IMR-90 (cell line): ENCODE data around the gene KDM5B. TPM values are rescaled to one million over a fixed set of nuclear protein-coding genes. Genes with fewer than 3 reads are reported as not detected.

Experiments used
- ATAC-seq: fragments of 200-7000 bp; cut with Tn5 transposase; 2 replicates; pipeline ENCODE4 v1.9.1; 2020; ENCODE audit warnings: low read depth, mild to moderate bottlenecking, moderate library complexity
- BruUV-seq: library from RNA; stranded (reverse); fragments of 400-500 nt; replicated peaks from 2 replicates; lab custom pipeline; 2021; lab: Mats Ljungman, UMichigan
- CTCF ChIA-PET: fragments of 300-600 bp; formaldehyde crosslinking; extraction: SDS; loops from one replicate; lab custom pipeline; 2021; ENCODE audit warnings: antibody characterized with exemption; lab: Yijun Ruan, JAX
- POLR2A ChIA-PET: fragments of 300-600 bp; sonication (Branson Sonifier 250); formaldehyde crosslinking; loops from one replicate; lab custom pipeline; 2022; ENCODE audit warnings: antibody characterized with exemption; ENCODE audit not compliant: unreplicated experiment; lab: Charles Lee
- DNase-seq: peaks from one replicate; pipeline ENCODE4 v3.0.0; 2013
- H2AFZ ChIP-seq: replicated peaks from 2 replicates; pipeline ENCODE3; 2013; ENCODE audit warnings: low read length, mild to moderate bottlenecking; ENCODE audit not compliant: poor library complexity
- H2AK5ac ChIP-seq: 2 replicates; pipeline ENCODE4 v1.6.1; 2013; ENCODE audit warnings: low read depth, low read length, inconsistent platforms
- H2AK9ac ChIP-seq: replicated peaks from 2 replicates; pipeline ENCODE3; 2013; ENCODE audit warnings: mild to moderate bottlenecking, low read depth, low read length, moderate library complexity; ENCODE audit not compliant: poor library complexity
- H2BK120ac ChIP-seq: 2 replicates; pipeline ENCODE4 v1.6.1; 2013; ENCODE audit warnings: low read depth, low read length, inconsistent platforms
- H2BK15ac ChIP-seq: 3 replicates; pipeline ENCODE4 v1.6.1; 2013; ENCODE audit warnings: low read depth, low read length, inconsistent platforms
- H2BK20ac ChIP-seq: 2 replicates; pipeline ENCODE4 v1.6.1; 2013; ENCODE audit warnings: low read depth, mild to moderate bottlenecking, inconsistent platforms, low read length, moderate library complexity
- H2BK5ac ChIP-seq: 2 replicates; pipeline ENCODE4 v1.6.1; 2013; ENCODE audit warnings: mild to moderate bottlenecking, low read depth, low read length, inconsistent platforms; ENCODE audit not compliant: poor library complexity, severe bottlenecking
- H3K14ac ChIP-seq: replicated peaks from 2 replicates; pipeline ENCODE4 v1.6.1; 2013; ENCODE audit warnings: low read depth, low read length, inconsistent platforms
- H3K18ac ChIP-seq: 2 replicates; pipeline ENCODE4 v1.6.1; 2013; ENCODE audit warnings: low read depth, low read length, control low read depth
- H3K23ac ChIP-seq: 2 replicates; pipeline ENCODE4 v1.6.1; 2013; ENCODE audit warnings: low read depth, low read length, inconsistent platforms
- H3K27ac ChIP-seq: 2 replicates; pipeline ENCODE4 v1.5.1; 2013; ENCODE audit warnings: mild to moderate bottlenecking, control low read depth, low read length; ENCODE audit not compliant: insufficient read depth
- H3K27me3 ChIP-seq: 2 replicates; pipeline ENCODE4 v1.6.1; 2013; ENCODE audit warnings: low read length; ENCODE audit not compliant: control insufficient read depth, insufficient read depth
- H3K36me3 ChIP-seq: 2 replicates; pipeline ENCODE4 v1.6.1; 2013; ENCODE audit warnings: low read length, mixed read lengths; ENCODE audit not compliant: control insufficient read depth, insufficient read depth
- H3K4ac ChIP-seq: 2 replicates; pipeline ENCODE4 v1.6.1; 2013; ENCODE audit warnings: low read depth, low read length, inconsistent platforms
- H3K4me1 ChIP-seq: 2 replicates; pipeline ENCODE4 v1.6.1; 2013; ENCODE audit warnings: low read length, mixed read lengths; ENCODE audit not compliant: control insufficient read depth, insufficient read depth
- H3K4me2 ChIP-seq: 2 replicates; pipeline ENCODE4 v1.6.1; 2013; ENCODE audit warnings: low read depth, mild to moderate bottlenecking, control low read depth, low read length, moderate library complexity
- H3K4me3 ChIP-seq: 2 replicates; pipeline ENCODE4 v1.5.1; 2013; ENCODE audit warnings: low read depth, mild to moderate bottlenecking, control low read depth, low read length, moderate library complexity; ENCODE audit not compliant: insufficient read depth
- H3K56ac ChIP-seq: 2 replicates; pipeline ENCODE4 v1.6.1; 2013; ENCODE audit warnings: low read length, inconsistent platforms; ENCODE audit not compliant: insufficient read depth; ENCODE audit errors: extremely low read depth
- H3K79me1 ChIP-seq, 2 experiments: 2 replicates each; pipeline ENCODE4 v1.6.1; 2013; ENCODE audit warnings: low read length in 2 of 2, inconsistent platforms in 1 of 2, low read depth in 1 of 2
- H3K9ac ChIP-seq: 2 replicates; pipeline ENCODE4 v1.6.1; 2013; ENCODE audit warnings: low read depth, low read length, control low read depth
- H3K9me1 ChIP-seq: 2 replicates; pipeline ENCODE4 v1.6.1; 2013; ENCODE audit warnings: low read length, inconsistent platforms; ENCODE audit not compliant: insufficient read depth
- H3K9me3 ChIP-seq: 2 replicates; pipeline ENCODE4 v1.6.1; 2013; ENCODE audit warnings: low read length; ENCODE audit not compliant: control insufficient read depth, insufficient read depth
- H4K20me1 ChIP-seq: 2 replicates; pipeline ENCODE4 v1.6.1; 2013; ENCODE audit warnings: low read length, inconsistent platforms; ENCODE audit not compliant: insufficient read depth
- H4K5ac ChIP-seq: 2 replicates; pipeline ENCODE4 v1.6.1; 2013; ENCODE audit warnings: mild to moderate bottlenecking, low read depth, low read length, control low read depth
- H4K8ac ChIP-seq, 2 experiments: 2 replicates each; pipeline ENCODE4 v1.6.1; 2013; ENCODE audit warnings: low read depth in 2 of 2, low read length in 2 of 2, control low read depth in 1 of 2, inconsistent platforms in 1 of 2
- H4K91ac ChIP-seq: 2 replicates; pipeline ENCODE4 v1.6.1; 2013; ENCODE audit warnings: low read depth, low read length, inconsistent platforms; ENCODE audit not compliant: insufficient read depth
- BHLHE40 ChIP-seq: fragments of 150-350 bp; IDR thresholded peaks from 2 replicates; pipeline ENCODE4 v1.6.1; 2016; ENCODE audit warnings: mild to moderate bottlenecking, low read depth, low read length
- CEBPB ChIP-seq: IDR thresholded peaks from 2 replicates; pipeline ENCODE4 v1.6.1; 2012; ENCODE audit warnings: low read depth, low read length, improper control_type of control experiment
- CHD1 ChIP-seq: IDR thresholded peaks from 2 replicates; pipeline ENCODE4 v1.6.1; 2012; ENCODE audit warnings: low read depth, low read length, improper control_type of control experiment
- CTCF ChIP-seq: conservative IDR thresholded peaks from 2 replicates; pipeline ENCODE4 v1.5.1; 2012; ENCODE audit warnings: mild to moderate bottlenecking, low read depth, low read length, improper control_type of control experiment
- FOS ChIP-seq: fragments of 150-350 bp; IDR thresholded peaks from 2 replicates; pipeline ENCODE4 v1.6.1; 2016; ENCODE audit warnings: low read depth, low read length
- MAFK ChIP-seq: IDR thresholded peaks from 2 replicates; pipeline ENCODE4 v1.6.1; 2012; ENCODE audit warnings: low read depth, low read length, improper control_type of control experiment
- MAZ ChIP-seq: IDR thresholded peaks from 2 replicates; pipeline ENCODE4 v1.6.1; 2012; ENCODE audit warnings: low read depth, mild to moderate bottlenecking, low read length, improper control_type of control experiment, moderate library complexity, borderline replicate concordance
- MXI1 ChIP-seq: IDR thresholded peaks from 2 replicates; pipeline ENCODE4 v1.6.1; 2012; ENCODE audit warnings: low read depth, mild to moderate bottlenecking, low read length, moderate library complexity, borderline replicate concordance
- NFE2L2 ChIP-seq: fragments of 150-350 bp; IDR thresholded peaks from 2 replicates; pipeline ENCODE4 v1.6.1; 2016; ENCODE audit warnings: low read depth, mild to moderate bottlenecking, low read length
- POLR2A ChIP-seq: IDR thresholded peaks from 2 replicates; pipeline ENCODE4 v1.6.1; 2012; ENCODE audit warnings: mild to moderate bottlenecking, low read depth, low read length
- RAD21 ChIP-seq: IDR thresholded peaks from 2 replicates; pipeline ENCODE4 v1.6.1; 2012; ENCODE audit warnings: low read length, improper control_type of control experiment
- RCOR1 ChIP-seq: IDR thresholded peaks from 2 replicates; pipeline ENCODE4 v1.6.1; 2012; ENCODE audit warnings: mild to moderate bottlenecking, low read length, improper control_type of control experiment; ENCODE audit not compliant: insufficient replicate concordance
- RFX5 ChIP-seq: IDR thresholded peaks from 2 replicates; pipeline ENCODE4 v1.8.0; 2012; ENCODE audit warnings: low read depth, mild to moderate bottlenecking, low read length, moderate library complexity
- SMC3 ChIP-seq: fragments of 150-350 bp; IDR thresholded peaks from 2 replicates; pipeline ENCODE4 v1.6.1; 2016; ENCODE audit warnings: low read depth, mild to moderate bottlenecking, antibody characterized with exemption, low read length, moderate library complexity
- WGBS, 2 experiments: methylation state at CpG; one replicate each; pipeline versions ENCODE4 v1.1.5 to v1.1.7; 2013; ENCODE audit warnings: missing lambda C conversion rate in 2 of 2; ENCODE audit not compliant: insufficient read length in 1 of 2; ENCODE audit errors: extremely low coverage in 2 of 2; 5-methylcytosine and 5-hydroxymethylcytosine counted together
- dilution Hi-C: fragments of 300-500 bp; cut with HindIII; formaldehyde crosslinking; loops from one replicate; pipeline ENCODE4 v1.14.3; 2018; ENCODE audit warnings: low sequenced_read_pairs; ENCODE audit not compliant: unreplicated experiment
- in situ Hi-C: fragments of 300-500 bp; cut with MboI; formaldehyde crosslinking; loops from 3 replicates; pipeline ENCODE4 v1.14.3; 2019; ENCODE audit warnings: low sequenced_read_pairs, inconsistent platforms, mixed read lengths
- intact Hi-C: fragments of 100-400 bp; cut with micrococcal nuclease; formaldehyde crosslinking; loops from 2 replicates; pipeline ENCODE4 v1.10.0; 2022
- polyA plus RNA-seq, 3 experiments: library from polyadenylated mRNA; depleted of rRNA; stranded (reverse); fragments of >200 nt; gene quantifications; 2 replicates each; pipeline ENCODE4 v1.2.3, GENCODE V29; 2012; ENCODE audit warnings: low replicate concordance in 1 of 3
- total RNA-seq: library from RNA; depleted of rRNA; stranded (reverse); fragments of >200 nt; gene quantifications from 2 replicates; pipeline ENCODE4 v1.2.3, GENCODE V29; 2012
- TF ChIP-seq, protein P1 (sequence below): fragments of 150-350 bp; IDR thresholded peaks from 2 replicates; pipeline ENCODE4 v1.6.1; 2016; ENCODE audit warnings: low read depth, mild to moderate bottlenecking, low read length, moderate library complexity, borderline replicate concordance
- TF ChIP-seq, protein P2 (sequence below): fragments of 150-350 bp; IDR thresholded peaks from 2 replicates; pipeline ENCODE4 v1.6.1; 2017; ENCODE audit warnings: mild to moderate bottlenecking, antibody characterized with exemption, low read length, low read depth

KDM5B gene
- total and polyA plus RNA-seq, 2 of the 4 experiments (the other 2 are of a cell fraction): 28.8 to 82.1 TPM

DNA sequence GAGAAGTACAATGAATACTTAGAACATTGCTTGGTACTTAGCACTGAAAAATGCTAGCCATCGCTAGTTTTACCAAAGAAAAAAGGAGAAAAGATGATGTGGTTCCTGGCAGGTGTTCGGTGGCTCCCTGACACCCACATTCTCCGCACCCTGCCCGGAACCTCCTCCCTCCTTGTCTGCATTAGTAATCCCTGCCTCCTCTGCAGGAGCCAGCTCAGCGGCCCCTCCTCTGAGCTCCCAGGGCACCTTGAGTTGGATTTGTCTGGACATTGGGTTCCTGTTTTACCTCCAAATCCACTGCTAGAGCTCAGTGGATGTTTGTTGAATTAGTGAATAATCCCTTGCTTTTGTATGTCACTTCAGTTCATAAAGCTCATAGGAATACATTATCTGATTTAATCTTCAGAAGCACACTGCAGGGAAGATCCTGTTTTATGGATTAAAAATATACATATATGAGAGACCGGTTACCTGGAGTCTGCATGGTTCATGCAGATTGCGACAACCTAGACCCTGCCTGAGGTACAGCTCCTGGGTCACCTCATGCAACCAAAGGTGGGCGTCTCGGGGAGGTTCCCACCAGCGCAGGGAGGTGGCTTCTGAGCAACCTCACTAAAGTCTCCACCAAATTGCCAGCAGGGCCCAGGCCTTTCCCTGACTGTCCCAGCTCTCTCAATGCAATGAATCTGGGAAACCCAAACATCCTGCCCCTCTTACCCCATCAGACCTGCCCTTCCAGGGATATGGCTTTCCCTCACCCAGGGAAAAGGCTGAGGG is 26.7 kb upstream of the KDM5B start:
- Histone ChIP-seq H2BK20ac (no peak overlapping the region), H3K9me1 (no peaks in the 10 kb centered on the region), H3K36me3 (no peaks in the 10 kb centered on the region), H3K23ac (no peak overlapping the region), H3K27me3 (peaks cover 45% of the 10 kb centered on the region), H3K4me1 (no peaks in the 10 kb centered on the region), H2AK9ac (no peak overlapping the region), H3K18ac (no peak overlapping the region), H3K79me1 (no peaks in the 10 kb centered on the region), H3K9me3 (no peaks in the 10 kb centered on the region), H4K91ac (no peak overlapping the region), H2AFZ (no peak overlapping the region), H3K4me2 (no peak overlapping the region), H2BK120ac (no peak overlapping the region), H4K8ac (no peak overlapping the region), H4K20me1 (no peaks in the 10 kb centered on the region), H3K27ac (no peak overlapping the region), H4K5ac (no peak overlapping the region), H3K14ac (no peak overlapping the region), H3K56ac (no peak overlapping the region), H2AK5ac (no peak overlapping the region), H2BK5ac (no peak overlapping the region), H3K4ac (no peak overlapping the region), H2BK15ac (no peak overlapping the region), H3K4me3 (no peak overlapping the region), H3K9ac (no peak overlapping the region)
- intact Hi-C loops: no loop called here
- dilution Hi-C loops: no loop called here
- no peak for TF ChIP-seq NFE2L2
- TF ChIP-seq RAD21: no peak
- TF ChIP-seq, protein P1, sequence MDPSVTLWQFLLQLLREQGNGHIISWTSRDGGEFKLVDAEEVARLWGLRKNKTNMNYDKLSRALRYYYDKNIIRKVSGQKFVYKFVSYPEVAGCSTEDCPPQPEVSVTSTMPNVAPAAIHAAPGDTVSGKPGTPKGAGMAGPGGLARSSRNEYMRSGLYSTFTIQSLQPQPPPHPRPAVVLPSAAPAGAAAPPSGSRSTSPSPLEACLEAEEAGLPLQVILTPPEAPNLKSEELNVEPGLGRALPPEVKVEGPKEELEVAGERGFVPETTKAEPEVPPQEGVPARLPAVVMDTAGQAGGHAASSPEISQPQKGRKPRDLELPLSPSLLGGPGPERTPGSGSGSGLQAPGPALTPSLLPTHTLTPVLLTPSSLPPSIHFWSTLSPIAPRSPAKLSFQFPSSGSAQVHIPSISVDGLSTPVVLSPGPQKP: no peak
- TF ChIP-seq MXI1: no peak
- TF ChIP-seq BHLHE40: no peak
- no peak for TF ChIP-seq RCOR1
- TF ChIP-seq CTCF: no peak
- TF ChIP-seq CHD1: no peak
- no peak for TF ChIP-seq RFX5
- no peak for TF ChIP-seq MAFK
- TF ChIP-seq FOS: no peak
- no peak for TF ChIP-seq SMC3
- no peak for TF ChIP-seq POLR2A
- no peak for TF ChIP-seq MAZ
- TF ChIP-seq, protein P2, sequence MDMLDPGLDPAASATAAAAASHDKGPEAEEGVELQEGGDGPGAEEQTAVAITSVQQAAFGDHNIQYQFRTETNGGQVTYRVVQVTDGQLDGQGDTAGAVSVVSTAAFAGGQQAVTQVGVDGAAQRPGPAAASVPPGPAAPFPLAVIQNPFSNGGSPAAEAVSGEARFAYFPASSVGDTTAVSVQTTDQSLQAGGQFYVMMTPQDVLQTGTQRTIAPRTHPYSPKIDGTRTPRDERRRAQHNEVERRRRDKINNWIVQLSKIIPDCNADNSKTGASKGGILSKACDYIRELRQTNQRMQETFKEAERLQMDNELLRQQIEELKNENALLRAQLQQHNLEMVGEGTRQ: no peak
- TF ChIP-seq CEBPB: no peak
- in situ Hi-C loops: no loop called here
- WGBS, 2 experiments: no CpG with 5 or more reads among the region's 10 CpGs
- DNase-seq (no peak), ATAC-seq (no peak)
- BruUV-seq: no TSS peak
- ChIA-PET CTCF (no interaction called here), POLR2A (no interaction called here)
